ENCODE data around the gene HECA. TPM values are rescaled to one million over a fixed set of nuclear protein-coding genes. Genes with fewer than 3 reads are reported as not detected.
"Not testable (repeated sequence)": the region's sequence is repeated elsewhere in the genome, so short reads cannot be mapped to it uniquely, and the experiment has no call there.

Gene HECA
- total RNA-seq, 1 donor from 2014 or later, result 26.2 TPM

DNA sequence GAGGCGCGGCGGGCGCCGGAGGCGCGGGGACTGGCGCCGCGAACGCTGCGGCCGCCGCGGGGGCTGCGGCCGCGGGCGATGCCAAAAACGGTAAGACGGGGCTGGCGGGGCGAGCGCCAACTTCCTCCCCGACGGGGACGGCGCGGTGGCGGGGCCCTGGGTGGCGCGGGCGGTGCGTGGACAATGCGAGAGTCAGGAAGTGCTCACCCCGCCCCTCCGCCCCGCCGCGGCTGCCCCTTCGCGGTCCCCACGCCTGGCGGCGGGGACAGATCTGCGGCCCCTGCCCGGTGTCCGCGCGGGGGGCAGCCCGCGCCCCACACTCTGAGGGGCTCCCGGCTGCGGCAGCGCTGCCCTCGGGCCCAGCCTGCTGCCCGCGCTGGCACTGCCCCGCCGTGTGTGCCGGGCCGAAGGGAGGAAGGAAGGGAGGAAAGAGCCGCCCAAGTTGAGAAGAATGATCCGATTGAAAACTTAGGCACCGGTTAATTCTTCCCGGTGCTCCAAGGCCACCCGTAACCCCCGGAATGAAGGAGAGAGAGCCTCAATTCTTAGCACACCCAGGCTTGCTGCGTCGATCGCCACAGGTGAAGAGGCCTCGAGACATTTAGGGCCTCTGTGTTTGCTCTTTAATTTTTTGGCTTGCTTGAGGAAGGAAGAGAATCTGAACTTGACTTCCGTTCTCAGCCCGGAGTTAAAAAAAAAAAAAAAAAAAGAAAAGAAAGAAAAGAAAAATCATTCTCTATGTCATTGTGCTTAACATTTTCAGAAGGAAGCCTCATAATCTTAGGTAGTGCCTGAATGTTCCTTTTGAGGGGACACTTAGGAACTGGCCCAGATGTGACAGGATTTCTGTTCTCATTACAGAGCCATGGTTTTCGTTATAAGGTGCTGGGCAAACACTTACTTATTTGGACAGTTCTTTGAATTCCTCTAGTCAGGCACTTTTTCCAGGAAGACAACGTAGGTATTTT is 982 bp downstream of the HECA start:
- DNase-seq (ENCODE audit: low spot score), result peak; percentile 57

DNA sequence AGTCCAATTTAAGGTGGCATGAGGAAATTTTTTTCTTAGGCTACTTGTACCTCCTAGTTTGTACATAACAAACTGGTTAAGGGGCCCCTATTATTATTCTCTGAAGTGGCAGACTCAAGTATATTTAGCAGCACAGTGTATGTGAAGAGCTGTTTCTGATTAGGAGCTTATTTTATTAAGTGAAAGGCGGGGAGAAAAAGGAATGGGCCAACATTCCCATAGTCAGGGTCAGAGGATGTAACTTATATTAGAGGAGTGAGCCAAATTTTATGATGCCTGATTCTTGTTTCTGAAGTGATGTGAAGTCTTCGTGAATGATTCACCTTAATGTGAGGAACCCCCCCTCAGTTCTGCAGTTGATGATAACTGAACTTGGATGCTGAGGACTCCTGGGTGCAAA is 2.8 kb downstream of the HECA start:
- no peak for DNase-seq (ENCODE audit: low spot score)

DNA sequence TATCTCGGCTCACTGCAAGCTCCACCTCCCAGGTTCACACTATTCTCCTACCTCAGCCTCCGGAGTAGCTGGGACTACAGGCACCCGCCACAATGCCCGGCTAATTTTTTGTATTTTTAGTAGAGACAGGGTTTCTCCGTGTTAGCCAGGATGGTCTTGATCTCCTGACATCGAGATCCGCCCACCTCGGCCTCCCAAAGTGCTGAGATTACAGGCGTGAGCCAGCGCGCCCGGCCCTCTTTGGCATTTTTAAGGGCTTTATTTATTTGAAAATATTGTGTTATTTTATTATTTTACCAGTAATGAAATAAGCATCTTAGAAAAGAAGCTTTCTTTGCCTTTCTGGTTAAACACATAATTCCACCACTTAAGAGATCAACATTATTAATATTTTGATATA is 6.0 kb downstream of the HECA start:
- not testable (repeated sequence) for DNase-seq (ENCODE audit: low spot score)

DNA sequence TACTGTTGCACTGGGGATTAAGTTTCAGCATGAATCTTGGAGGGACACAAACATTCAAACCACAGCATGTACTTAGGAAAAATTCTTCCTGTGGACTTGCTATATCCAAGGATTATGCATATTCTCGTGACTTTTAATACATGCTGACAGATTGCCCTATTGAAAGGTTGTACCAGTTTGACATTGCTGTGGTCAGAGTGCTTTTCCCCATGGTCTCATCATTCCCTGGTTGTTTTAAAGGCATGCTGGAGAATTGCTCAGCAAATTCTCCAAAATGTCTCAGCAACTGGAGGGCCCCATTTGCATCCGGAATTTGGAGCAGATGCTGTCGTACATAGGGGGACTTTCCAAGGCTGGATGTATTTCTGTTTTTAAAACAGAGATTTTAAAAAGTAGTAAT is 7.4 kb downstream of the HECA start:
- DNase-seq (ENCODE audit: low spot score), result no peak

DNA sequence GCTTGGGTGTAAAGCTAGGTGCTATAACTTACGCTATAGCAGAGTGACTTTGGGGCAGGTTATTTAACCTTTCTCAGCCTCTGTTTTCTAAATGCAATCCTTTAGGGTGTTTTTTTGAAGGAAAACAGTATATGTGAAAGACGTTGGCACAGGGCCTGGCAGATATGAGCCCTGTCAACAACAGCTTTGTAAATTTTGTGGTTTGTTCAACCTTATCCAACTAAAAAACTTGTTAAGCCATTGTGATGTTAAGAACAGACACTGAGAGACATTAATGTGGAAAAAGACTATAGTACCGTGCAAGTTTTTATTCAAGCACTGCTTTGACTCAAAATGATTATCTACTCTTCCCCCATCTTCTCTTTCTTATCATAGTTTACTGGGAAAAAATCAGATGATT is 8.2 kb downstream of the HECA start:
- DNase-seq (ENCODE audit: low spot score), result no peak

DNA sequence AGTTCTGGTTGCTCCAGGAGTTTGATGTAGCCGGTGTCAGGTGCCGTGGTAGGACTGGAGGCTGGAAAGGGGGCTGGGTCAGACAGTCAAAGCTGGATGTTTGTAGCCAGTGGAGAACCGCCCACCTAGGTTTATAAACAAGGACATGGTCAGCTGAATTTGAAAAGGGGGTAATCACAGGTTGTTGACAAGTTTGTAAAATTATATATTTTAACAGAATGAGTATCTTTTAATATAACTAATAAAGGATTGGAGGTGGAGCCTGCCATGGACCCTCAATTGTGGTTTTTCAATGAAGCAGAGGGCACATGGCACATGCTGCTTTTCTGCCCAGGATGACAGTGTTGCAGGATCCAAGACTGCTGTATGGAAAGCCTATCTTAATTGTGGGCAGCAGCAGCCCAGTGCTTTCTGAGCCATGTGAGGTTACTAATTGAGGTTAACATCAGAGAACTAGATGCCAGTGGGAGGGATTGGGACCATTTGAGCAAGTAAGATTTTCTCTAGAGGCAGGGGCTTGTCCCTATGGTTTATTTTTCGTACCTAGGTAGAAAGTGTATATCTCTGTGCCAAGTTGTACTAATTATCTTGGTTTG is 9.7 kb downstream of the HECA start:
- DNase-seq (ENCODE audit: low spot score), result no peak

DNA sequence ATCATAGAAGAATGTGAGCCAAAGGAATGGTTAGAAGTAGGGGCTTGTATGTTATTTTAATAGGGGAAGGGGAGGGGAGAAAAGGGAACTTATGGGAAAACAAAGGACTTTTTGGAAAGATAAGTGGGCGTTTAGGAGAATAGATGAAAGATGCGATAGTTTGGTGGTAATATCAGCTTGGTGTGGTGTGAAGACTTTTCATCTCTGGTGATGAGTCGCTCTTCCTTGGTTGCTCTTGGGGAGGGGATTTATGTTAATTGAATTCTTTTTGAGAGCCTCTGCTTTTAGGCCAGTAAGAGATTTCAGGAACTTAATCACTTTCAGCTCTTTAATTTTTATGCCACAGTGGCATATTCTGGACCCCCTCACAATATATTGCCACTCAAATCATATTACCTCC is 10.8 kb downstream of the HECA start:
- DNase-seq (ENCODE audit: low spot score), result no peak

DNA sequence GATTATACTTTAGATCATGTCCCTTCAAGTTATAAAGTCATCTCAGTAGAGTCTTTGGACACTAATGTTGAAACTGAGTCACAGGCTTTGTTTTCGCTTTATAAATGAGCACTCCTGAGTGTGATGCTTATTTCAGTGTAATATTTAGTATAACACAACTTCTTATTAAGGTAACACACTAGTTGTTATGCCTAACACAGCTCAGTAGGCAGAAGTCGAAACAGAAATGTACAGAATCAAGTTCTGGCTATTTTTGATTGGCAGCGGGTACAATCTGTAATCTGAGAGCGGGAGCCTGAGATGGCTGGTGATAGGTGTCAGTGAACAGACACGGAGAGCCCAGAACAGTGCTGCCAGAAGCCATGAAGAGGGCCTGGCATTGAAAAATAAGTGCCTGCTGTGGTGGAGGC is 11.4 kb downstream of the HECA start:
- DNase-seq (ENCODE audit: low spot score), result no peak

DNA sequence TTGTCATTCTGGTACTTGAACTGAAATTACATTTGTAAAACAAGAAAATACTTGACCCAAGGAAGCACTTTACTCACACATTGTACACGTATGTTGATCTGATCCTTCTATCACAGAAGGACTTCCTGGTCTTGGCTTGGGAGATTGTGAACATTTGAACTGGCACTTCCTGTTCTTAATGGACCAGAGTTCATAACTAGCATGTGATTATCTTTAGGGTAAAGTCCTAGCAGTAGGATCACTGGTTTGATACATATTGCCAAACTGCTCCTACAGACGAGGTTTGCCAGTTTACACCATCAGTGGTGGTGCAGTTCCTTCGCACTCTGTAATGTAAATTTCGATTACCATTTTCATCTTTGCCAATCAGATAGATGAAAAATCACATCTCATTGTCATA is 12.7 kb downstream of the HECA start:
- DNase-seq (ENCODE audit: low spot score), result no peak

DNA sequence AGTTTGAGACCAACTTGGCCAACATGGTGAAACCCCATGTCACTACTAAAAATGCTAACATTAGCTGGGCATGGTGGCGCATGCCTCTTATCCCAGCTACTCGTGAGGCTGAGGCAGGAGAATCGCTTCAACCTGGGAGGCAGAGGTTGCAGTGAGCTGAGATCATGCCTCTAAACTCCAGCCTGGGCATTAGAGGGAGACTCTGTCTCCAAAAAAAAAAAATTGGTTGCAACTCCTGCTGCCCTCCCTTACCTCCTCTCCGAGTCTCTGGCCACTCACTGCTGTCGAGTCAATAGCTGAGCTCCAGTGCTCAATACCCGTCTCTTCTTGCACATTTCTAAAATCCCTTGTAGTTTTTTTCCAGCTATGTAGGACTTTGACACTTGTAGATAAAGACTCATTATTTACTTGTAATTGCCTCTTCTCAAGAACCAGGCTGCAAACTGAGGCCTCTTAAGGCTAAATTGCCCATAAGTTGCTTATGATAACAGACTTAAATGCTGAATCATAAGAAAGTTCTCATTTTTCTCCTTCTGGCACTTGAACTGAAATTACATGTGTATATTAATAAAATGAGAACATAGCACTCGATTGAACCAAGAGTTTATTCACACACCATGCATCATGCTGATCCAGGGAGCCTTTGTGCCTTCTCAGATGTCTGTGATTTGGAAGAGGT is 13.8 kb downstream of the HECA start:
- no peak for DNase-seq (ENCODE audit: low spot score)

DNA sequence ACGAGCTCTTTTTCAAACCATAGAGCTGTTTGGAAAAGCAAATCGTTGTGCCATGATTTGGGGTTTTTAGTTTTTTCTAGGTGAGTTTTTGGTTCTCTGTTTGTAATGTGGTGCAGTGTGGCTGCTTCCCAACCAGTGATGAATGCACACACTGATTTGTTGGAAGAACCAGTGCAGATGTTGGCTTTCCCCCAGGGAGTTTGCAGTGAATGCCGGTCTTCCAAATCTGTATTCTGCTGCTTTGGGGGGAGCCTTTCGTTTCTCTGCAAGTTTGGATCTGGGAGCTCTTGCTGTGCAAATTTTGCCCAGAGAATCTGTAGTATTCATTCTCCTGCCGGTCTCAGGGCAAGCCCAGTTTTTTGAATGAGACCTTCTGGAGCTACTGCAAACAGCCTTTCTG is 14.5 kb downstream of the HECA start:
- DNase-seq (ENCODE audit: low spot score), result no peak

DNA sequence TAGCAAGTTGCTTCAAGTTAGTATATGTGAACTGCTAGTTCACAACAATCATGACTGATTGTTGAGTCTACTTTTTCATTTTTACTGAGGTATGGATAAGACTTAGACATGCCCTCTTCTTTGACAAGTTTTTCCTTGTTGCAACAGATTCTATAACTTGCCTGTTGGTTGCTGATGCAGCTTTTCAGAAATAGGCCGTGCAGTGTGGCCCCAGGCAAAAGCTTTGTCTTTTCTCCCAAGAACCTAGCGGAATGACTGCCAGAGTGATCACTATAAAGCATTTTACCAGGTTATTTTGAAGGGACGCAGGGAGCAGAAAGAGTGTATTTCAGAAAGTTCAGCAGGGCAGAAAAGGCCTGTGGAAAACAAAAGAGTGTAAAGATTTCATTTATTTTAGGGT is 16.0 kb downstream of the HECA start:
- peak; percentile 59 for DNase-seq (ENCODE audit: low spot score)

DNA sequence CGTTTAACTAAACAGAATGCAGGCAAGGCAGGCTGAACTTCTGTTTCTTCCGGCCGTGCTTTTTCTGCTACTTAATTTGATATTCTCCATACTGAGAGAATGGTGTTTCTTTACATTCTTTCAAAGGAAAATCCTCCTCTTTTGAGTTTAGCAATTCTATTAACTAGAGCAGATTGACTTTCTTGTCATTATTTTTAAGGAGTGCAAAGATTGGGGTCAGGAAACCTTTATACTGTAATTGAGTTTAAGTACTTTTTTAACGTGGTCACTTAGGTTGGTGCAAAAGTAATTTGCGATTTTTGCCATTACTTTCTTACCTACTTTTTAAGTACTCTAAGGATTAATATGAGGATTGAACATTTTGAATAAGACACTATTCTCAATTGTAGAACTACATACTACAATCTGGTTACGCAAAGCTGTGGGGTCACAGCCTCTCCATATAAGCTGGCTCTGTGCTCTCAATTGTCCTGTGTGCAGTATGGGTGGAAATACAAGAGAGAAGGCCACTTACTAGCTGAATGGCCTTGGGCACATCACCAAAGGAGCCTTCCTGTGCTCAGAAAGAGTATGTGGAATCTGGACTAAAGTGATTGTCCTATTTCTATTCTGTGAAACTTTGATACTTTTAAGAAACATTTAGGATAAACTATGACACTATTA is 16.7 kb downstream of the HECA start:
- DNase-seq (ENCODE audit: low spot score), result no peak

DNA sequence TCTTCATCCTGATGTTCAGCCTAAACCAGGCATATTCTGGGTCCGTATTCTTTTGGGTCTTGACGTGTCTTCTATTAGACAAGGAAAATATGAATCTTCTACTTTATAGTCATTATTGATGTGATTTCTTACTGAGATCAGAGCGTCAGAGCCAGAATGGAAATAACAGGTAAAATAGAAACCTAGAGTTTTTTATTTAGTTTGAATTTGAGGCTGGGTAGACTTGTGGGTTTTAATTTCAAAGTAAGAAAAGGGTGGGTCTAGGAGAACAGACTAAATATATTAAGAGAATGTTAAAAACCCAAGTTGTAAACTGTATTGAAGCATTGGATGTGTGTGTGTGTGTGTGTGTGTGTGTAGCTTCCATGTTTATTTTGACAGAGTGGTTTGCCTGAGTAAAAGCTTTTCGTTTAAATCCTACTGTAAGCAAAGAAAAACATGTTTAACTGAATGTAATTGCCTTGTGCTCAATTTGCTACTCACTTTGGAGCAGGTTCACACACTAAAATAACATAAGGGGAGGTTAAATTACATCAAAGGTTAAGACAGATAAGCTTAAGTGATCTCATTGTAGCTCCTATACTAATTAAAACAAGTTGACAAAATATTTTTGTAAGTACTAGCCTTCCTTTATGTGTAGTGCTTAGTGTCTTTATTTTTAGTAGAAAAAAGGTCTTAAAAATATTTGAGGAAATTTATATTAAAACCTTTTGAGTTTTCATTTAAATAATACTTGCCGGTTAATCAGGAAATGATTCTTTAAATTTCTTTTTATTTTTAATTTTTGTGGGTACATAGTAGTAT is 17.4 kb downstream of the HECA start:
- no peak for DNase-seq (ENCODE audit: low spot score)

DNA sequence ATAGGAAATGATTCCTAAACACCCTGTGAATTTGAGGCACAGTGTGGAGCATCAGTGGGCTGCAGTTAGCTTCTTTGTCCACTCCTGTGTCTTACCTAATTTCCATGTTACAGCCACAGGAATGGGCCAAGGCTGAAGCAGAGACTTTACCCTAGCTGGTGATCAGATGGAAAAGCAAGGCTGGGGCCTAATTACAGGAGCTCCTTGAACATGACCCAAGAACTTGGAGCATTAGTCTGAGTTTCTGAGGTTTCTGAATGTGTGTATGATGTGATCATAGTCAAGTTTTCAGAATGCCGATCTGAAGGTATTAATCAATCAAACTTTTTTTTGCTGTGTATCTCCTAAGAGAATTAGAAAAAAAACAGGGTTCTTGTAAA is 18.0 kb downstream of the HECA start:
- DNase-seq (ENCODE audit: low spot score), result no peak

DNA sequence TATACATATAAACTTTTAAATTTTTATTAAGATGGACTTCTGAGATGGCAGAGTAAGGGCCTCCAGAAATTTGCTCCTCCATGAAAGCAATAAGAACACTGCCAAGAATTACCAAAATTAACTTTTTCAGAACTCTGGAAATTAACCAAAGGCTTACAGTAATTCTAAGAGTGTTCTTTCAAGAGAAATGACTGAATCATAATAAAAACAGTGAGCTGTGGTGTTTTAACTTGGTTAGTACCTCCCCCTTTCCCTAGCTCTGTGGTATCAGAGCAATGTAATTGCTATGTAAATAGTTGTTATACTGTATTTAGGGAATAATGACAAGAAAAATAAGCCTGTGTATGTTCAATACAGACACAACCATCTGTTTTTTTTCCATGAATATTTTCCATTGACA is 19.0 kb downstream of the HECA start:
- no peak for DNase-seq (ENCODE audit: low spot score)

DNA sequence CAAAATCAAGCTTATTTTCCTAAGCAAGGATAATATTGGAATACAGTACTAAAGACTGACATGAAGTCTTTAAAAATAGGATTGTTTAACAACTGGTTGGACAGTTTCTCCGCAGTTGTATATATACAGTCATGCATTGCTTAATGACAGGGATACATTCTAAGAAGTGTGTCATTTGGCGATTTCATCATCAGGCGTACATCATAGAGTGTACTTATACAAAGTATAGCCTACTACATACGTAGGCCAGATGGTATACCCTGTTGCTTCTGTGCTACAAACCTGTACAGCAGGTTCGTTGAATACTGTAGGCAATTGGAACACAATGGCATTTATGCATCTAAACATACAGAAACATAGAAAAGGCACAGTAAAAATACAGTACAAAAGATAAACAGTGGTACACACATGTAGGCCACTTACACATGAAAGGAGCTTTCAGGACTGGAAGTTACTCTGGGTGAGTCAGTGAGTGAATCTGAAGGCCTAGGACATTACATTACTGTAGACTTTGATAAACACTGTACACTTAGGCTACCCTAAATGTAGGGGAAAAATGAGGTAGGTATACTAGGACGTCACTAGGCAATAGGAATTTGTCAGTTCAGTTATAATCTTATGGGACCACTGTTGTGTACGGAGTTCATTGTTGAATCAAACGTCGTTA is 20.1 kb downstream of the HECA start:
- no peak for DNase-seq (ENCODE audit: low spot score)

DNA sequence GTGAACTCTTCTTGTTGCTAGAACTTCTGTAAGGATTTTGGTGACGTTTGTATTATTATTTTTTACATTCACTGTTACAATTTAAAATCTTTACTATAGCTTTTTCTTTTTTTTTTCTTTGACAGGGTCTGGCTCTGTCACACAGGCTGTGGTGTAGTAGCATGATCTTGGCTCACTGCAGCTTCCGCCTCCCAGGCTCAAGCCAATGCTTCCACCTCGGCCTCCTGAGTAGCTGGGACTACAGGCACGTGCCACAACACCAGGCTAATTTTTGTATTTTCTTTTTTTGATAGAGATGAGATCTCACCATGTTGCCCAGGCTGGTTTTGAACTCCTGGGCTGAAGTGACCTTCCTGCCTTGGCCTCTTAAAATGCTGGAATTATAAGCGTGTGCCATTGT is 21.2 kb downstream of the HECA start:
- no peak for DNase-seq (ENCODE audit: low spot score)

DNA sequence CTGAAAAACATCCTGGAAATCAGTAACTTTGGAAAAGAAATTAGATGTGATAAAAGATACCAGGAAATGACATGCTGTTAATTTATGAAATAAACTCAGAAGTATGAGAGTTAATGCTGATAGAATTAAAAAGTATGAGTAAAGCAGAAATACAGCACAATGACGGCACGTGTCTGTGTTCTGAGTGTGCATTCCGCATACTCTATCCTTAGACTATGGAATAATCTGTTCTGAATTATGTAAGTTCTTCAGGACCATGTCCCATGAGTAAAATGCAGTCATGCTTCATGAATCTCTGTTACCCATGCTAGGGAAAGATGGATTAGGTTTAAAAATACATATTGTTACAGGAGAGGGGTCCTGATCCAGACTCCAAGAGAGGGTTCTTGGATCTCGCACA is 21.7 kb downstream of the HECA start:
- DNase-seq (ENCODE audit: low spot score), result no peak

DNA sequence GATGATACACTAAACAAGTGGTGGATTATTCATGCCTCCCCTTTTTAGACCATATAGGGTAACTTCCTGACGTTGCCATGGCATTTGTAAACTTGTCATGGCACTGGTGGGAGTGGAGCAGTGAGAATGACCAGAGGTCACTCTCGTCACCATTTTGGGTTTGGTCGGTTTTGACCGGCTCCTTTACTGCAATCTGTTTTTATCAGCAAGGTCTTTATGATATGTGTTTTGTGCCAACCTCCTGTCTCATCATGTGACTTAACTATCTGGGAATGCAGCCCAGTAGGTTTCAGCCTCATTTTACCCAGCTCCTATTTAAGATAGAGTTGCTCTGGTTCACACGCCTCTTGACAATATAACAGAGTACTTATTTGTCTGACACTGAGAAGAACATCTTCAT is 22.2 kb downstream of the HECA start:
- DNase-seq (ENCODE audit: low spot score), result not testable (repeated sequence)

DNA sequence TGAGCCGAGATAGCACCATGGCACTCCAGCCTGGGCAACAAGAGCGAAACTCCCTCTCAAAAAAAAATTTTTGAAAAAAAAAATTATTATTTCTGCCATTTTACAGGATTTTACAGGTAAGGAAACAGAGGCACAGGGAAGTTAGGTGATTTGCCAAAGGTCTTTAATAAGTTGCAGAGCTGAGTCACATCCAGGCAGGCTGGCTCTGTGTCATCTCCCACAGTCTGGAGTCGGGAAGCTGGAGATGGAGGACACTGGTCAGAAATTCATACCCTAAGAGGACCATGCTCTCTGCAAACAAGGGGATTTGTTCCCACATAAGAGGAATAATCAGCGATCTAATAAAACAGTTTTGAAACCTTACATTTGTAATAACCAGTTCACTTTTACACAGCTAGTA is 24.1 kb downstream of the HECA start:
- no peak for DNase-seq (ENCODE audit: low spot score)

Data from umbilical cord (tissue), 2 donors.